NCI-H1694 (cell line): Measurements from ENCODE around the gene MED27.

ENCODE experiments used
- DNase-seq: peaks from one replicate; lab custom pipeline; 2025; lab: John Stamatoyannopoulos, UW

MED27 gene

GRCh38 chr9:132043708-132044107 is 36.0 kb downstream of the MED27 start:
- no peak for DNase-seq

- no peak for DNase-seq
Observed at GRCh38 chr9:132042324-132042723, 37.3 kb downstream of the MED27 start.

DNA sequence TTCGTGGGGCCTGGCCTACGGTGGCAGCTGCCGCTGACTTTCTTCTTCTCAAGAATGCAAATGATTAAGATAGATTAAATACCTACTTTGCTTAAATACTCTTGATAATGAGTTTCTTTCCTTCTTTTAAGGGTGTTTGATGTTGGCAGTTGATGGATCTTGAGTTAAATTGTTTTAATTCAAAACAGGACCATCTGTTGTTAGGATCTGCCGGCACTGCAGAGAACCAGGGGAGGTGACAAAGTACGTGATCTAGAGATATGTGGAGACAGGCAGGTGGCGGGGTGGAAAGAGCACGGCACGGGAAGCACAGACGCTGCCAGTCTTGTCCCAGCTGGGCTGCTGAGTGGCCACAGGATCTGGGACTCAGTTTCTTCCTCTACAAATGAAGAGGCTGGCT is 37.9 kb downstream of the MED27 start:
- DNase-seq: peak; percentile 27

- peak; percentile 24 for DNase-seq
Observed at GRCh38 chr9:132040808-132041207, 38.9 kb downstream of the MED27 start.

- DNase-seq: no peak
Observed at GRCh38 chr9:132040246-132040645, 39.4 kb downstream of the MED27 start.

DNA sequence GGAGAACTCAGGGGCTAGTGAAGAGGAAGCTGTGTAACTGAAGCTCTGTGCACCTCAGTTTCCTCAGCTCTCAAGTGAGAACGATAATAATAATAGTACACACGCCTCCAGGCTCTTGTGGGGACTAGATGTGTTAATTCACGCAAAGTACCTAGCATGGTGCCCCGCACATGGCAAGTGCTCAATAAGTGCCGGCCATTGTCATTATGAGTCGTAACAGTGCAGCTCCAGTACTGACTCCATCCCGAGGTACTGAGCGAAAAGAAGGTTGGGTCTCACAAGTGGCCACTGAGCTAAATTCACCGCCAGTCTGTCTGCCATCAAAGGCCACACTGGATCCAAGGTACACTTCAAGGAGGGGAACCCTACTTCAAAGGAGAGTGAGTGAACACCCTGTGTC is 40.4 kb downstream of the MED27 start:
- DNase-seq: no peak

DNA sequence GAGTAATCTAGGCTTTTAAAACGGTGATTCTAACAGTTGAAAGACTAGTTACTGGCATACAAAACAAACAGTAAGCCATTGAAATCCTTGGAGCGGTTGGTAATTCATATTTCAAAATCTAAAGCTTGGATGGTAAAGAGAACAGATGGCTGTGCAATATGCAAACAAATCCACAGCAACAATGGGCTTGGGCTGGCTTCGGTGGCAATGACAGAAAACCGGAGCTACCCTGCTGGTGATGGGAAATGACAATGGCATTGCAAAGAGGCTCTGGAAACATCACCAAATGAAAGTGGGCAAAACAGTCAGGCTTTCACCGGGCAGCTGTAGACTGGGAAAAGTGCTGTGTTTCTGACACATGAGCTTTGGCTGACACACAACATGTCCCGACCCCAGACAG is 42.2 kb downstream of the MED27 start:
- peak; percentile 83 for DNase-seq

DNA sequence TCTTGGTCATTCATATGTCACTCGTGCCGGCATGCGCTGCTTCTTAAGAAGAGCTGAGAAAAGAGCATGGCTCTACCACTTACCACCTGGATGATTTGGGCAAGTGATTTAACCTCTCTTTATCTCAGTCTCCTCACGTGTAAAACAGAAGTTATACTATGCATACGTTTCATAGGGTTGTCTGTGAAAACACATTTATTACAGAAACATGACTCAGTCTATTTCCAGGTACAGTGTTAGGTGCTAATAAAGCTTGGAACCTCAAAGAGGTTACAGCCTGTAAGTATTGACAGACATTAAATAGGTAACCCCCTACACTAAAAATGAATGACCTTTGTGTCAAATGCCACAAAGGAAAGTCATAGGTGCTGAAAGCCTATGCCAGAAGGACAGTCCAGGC is 43.1 kb downstream of the MED27 start:
- no peak for DNase-seq

DNA sequence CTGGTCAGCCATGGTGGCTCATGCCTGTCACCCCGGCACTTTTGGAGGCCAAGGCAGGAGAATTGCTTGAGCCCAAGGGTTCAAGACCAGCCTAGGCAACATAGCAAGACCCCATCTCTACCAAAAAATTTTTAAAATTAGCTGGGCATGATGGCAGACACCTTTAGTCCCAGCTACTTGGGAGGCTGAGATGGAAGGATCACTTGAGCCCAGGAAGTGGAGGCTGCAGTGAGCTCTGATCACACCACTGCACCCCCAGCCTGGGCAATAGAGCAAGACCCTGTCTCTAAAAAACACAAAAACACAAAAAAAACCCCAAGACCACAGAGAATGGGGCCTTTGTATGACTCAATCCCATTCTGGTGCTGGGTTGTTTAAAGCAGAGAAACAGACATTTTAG is 44.0 kb downstream of the MED27 start:
- DNase-seq: no peak

DNA sequence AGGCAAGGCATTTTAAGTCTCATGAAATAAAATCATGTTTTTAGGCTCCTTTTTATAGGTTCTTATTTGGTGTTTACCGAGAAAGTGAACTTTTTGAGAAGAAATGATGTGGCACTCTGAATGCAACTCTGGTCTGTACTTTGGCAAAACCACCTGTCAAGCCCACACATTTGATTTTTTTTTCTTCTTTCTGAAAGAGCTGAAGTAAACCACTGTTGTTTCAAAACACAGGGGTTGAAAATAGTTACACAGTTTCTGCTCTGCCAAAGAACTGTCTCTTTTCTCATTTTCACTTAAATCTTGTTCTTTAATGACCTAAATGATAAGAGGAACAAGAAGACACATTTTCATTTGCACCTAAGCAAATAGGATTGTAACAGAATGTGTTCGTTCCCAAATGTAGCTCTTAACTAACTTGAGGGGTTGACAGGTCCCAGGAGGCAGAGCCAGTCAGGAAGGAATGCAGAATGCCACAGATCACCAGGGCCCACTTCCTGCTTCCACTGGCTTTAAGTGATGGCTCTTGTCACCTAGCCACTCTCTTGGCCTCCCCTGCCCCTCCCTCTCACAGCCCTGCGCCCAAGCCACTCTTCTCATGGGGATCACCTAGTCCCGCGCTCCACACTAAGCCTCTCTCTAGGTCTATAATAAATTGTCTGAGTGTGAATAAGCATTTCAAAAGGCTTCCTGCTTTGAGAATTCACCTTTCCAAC is 47.3 kb downstream of the MED27 start:
- DNase-seq: no peak

GRCh38 chr9:132031467-132032237 is 48.0 kb downstream of the MED27 start:
- no peak for DNase-seq

DNA sequence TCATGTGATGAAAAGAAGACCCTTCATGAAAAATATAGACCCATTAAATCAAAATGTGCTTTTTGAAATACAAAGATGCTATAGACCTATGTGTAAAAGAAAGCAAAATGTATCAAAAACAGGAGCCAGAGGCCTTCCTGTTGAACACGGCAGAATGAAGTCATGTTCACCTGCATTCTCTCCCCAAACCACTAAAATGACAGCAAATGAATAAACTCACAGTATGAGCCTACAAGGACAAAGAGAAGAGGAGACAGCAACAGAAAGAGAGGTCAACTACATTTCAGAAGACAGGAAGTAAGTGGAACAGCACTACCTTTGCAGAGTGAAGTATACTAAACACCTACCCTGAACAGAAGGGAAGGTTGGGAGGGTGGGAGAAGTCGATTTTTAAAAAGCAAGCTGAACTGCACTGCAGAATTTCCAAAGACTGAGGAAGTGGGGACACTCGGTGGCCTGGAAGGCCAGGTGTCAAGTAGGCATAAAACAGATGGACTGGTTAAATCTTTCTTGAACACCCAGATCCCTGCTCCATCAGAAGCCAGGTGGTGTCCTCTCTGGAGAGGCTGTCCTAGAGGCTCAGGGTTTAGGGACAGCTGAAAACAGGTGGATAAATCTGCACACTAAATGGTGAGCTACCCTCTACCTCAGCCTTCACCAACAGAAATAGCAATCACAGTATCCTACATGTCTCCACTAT is 48.9 kb downstream of the MED27 start:
- no peak for DNase-seq

DNA sequence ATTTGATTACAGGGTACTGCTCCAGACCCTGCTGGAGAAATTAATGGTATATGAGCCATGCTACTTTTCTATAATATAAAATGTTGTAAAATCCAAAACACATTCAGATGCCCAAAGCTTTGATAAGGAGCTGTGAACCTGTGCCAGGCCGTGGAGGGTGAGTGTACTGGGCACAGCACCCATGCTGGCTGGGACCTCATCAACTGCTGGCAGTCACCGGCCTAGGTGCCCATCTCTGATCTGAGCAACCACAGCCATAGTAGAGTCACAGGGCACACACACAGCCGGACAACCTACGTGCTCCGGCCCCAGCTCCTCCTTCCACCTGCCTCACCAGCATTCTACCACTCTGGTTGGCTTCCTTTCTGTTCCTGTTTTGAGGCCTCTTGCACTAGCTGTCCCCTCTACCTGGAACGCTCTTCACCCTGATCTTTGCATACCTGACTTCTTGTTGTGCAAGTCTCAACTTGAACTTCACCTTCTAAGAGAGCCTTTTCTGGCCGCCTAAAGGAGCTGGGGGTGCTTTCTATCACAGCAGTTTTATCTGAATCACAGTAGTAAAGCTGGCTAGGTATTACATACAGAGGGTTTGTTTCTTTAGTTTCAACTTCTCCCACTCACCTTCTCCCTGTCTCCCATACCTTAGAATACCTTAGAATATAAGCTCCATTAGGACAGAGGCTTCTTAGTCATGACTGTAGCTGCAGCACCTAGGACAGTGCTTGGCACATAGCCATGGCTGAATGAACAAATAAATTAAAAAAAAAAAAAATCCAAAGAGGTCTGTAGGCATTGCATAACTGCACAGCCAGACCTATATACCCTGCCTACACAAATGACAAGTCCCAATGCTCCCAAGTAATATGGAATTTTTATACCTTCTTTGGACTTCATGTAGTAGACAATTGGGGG is 51.7 kb downstream of the MED27 start:
- DNase-seq: no peak

DNA sequence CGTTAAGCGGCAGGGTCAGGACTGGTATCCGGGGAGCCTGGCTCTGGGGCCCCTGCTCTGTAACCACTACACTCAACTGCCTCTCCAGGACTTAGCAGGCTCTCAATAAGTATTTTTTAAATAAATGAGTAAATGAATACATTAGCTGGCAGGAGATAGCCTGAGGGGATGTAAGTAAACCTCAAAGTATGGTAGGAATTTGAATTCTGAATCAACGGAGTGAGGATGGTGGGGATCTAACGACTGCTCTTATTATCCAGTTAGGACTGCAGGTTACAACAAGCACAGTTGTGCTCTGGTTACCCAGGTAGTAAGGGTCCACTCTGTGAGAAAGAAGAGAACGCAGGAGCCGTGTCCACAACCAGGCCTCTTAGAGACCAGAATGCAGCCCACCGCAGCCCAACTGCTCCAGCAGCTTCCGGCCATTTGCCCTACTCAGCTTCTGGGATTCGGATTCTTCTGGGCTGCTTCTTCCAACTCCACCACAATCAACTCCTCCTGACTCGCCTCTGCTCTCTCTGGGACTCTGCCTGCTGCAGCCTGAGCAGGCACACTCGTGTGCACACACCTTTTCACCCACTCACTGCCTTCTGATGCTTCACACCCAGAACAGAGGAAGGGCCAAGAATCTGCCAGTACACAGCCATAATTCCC is 52.6 kb downstream of the MED27 start:
- no peak for DNase-seq

- no peak for DNase-seq
Observed at GRCh38 chr9:132025766-132026165, 53.9 kb downstream of the MED27 start.

DNA sequence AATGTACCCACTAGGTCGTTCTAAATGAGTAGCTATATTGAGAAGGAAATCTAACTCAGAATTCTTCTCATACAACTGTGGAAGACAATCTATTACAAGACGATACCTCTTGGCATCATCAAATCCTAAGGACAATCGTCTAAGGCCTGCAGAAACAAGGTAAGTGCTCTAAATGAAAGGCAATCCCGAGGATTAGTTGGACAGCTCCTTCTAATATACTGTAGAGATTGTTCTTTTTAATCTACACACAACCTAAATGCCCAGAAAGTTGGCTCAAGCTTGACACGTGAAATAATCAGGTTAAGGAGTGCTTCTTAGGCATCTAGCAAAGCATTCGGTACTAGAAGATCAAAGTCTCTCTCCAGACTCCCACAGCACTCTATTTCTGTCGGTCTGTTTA is 55.1 kb downstream of the MED27 start:
- DNase-seq: no peak

- DNase-seq: peak; percentile 61
Observed at GRCh38 chr9:132023419-132024180, 56.1 kb downstream of the MED27 start.

- no peak for DNase-seq
Observed at GRCh38 chr9:132020820-132021510, 58.7 kb downstream of the MED27 start.

GRCh38 chr9:132020272-132020671 is 59.4 kb downstream of the MED27 start:
- DNase-seq: no peak

DNA sequence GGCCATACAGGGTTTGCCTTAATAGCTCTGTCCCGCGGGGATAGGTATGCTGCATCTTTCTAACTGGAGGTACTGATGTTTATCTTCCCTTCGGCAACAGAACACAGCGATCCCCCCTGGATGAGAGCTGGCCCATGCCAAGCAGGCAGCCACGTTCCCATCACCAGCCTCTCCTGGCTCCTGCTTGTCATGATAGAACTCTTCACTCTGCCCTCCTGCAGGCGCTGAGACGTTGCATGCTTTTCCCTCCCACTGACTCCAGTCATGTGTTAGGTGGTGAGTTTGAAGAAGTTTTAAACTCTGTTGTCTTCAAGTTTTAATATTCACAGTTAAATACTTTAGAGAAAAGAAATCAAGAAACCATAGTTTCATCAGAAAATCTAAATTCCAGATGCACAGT is 60.0 kb downstream of the MED27 start:
- no peak for DNase-seq
